WI38 (cell line): ENCODE data around the gene HDAC4.
"Not testable (repeated sequence)": the region's sequence is repeated elsewhere in the genome, so short reads cannot be mapped to it uniquely, and the experiment has no call there.

Source experiments
- H3K4me3 ChIP-seq: 2 replicates; pipeline ENCODE4 v1.5.1; 2011; ENCODE audit warnings: low read depth, mild to moderate bottlenecking, control low read depth, low read length
- CTCF ChIP-seq: IDR thresholded peaks from 2 replicates; pipeline ENCODE4 v1.5.1; 2012; ENCODE audit warnings: low read depth, mild to moderate bottlenecking, control low read depth, low read length

The HDAC4 gene

DNA sequence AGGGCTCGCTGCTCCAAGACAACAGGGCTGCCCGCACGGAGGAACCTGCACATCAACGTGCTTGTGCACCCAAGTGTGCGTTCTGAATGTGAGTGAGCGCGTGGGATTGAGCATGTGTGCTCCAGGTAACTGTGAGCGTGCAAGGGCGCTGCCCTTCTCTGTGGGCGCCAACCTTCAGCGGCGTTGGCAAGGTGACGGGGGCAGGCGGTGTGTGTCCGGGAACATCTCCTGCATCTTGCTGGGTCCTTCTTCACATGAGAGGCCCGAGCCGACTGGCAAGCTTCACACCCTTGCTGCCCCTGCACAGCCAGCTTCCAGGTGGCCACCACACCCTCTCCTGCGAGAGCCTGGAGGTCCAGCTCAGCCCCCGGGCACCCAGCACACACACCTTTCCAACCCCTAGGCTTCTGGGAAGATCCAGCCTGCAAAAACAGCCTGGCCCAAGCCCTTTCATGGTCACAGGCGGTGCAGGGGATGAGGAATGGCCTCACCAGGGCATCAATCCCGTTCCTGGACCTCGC is 220.9 kb downstream of the HDAC4 start:
- H3K4me3 ChIP-seq: no peak overlapping the region
- no peak for TF ChIP-seq CTCF

- no peak overlapping the region for H3K4me3 ChIP-seq
- no peak for TF ChIP-seq CTCF
Measured at GRCh38 chr2:239178954-239179353, 221.9 kb downstream of the HDAC4 start.

DNA sequence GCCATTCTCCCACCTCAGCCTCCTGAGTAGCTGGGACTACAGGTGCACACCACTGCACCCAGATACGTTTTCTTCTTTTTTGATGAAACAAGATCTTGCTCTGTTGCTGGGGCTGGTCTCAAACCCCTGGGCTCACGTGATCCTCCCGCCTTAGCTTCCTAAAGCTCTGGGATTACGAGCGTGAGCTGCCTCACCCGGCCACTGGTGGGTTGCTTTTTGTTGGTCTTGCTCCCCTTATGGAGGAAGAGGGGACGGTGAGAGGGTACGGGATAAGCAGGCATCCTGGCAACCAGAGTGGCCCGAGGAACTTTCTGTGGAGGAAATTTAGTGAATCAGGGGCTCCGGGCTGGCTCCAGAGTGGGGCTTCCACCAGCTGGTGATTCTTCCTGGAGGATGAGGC is 222.3 kb downstream of the HDAC4 start:
- H3K4me3 ChIP-seq: no peak overlapping the region
- TF ChIP-seq CTCF: no peak

DNA sequence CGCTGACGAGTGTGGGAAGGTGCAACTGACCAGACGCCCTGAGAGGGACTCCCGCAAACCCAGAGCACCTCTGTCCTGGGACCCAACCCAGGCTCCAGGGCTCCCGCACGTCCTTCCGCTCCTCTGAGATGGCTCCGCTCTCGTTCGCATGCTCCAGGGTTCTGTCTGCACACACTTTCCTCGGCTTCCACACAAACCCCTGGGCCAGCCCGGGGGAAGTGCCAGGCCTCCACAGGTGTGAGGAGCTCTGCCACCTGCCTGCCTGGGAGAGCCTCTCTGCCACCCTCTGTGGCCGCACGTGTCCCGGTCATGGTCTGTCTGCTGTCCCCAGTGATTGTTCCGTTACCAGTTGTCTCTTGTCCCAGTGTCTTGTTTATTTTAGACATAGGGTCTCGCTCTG is 222.9 kb downstream of the HDAC4 start:
- no peak overlapping the region for H3K4me3 ChIP-seq
- TF ChIP-seq CTCF: no peak

GRCh38 chr2:239177325-239177724 is 223.5 kb downstream of the HDAC4 start:
- no peak for TF ChIP-seq CTCF
- H3K4me3 ChIP-seq: no peak overlapping the region

- H3K4me3 ChIP-seq: not testable (repeated sequence)
Measured at GRCh38 chr2:239176138-239176803, 224.5 kb downstream of the HDAC4 start.

GRCh38 chr2:239175181-239175580 is 225.6 kb downstream of the HDAC4 start:
- no peak for TF ChIP-seq CTCF
- H3K4me3 ChIP-seq: no peak overlapping the region

DNA sequence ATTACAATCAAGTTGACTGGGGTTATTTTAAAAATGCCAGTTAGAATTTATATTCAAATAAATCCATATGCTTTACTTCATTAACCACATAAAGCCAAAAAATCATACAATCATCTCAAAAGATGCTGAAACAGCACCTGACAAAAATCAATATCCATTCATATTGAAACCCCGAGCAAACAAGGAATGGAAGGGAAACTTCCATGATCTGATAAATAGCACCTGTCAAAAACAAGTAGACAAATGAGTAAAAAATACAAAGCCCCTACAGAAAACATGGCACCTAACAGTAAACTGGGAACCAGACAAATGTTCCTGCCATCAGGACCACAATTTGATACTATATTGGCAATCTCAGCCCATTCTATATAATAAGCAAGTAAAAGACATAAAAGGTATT is 227.5 kb downstream of the HDAC4 start:
- no peak for TF ChIP-seq CTCF
- no peak overlapping the region for H3K4me3 ChIP-seq
